Astrocyte of the cerebellum (primary cell): ENCODE results near the gene DPP4.

Source experiments
- DNase-seq: peaks from one replicate; pipeline ENCODE4 v3.0.0-alpha.2; 2011; ENCODE audit warnings: low read depth
- H3K4me3 ChIP-seq: 2 replicates; pipeline ENCODE4 v1.5.1; 2011; ENCODE audit warnings: mild to moderate bottlenecking, low read depth, low read length, moderate library complexity
- CTCF ChIP-seq: IDR thresholded peaks from 2 replicates; pipeline ENCODE4 v1.5.1; 2012; ENCODE audit warnings: low read length, low read depth, moderate library complexity, mild to moderate bottlenecking; ENCODE audit errors: missing control alignments
- in situ Hi-C: cut with HindIII; loops from 2 replicates; pipeline ENCODE4 v1.10.0; 2017; ENCODE audit warnings: low sequenced_read_pairs

DPP4 gene

GRCh38 chr2:162074928-162075688, 1.1 kb upstream of the DPP4 start:
- no peak for TF ChIP-seq CTCF
- in situ Hi-C loops: no loop called here
- no peak for DNase-seq
- H3K4me3 ChIP-seq: no peak overlapping the region

- peak overlapping the region; percentile 49 for H3K4me3 ChIP-seq
- in situ Hi-C loops: no loop called here
- no peak for DNase-seq
- no peak for TF ChIP-seq CTCF
Measured at GRCh38 chr2:162074632-162074895, 549 bp upstream of the DPP4 start.

- DNase-seq: no peak
- peak overlapping the region; percentile 49 for H3K4me3 ChIP-seq
- in situ Hi-C loops: no loop called here
- no peak for TF ChIP-seq CTCF
Measured at GRCh38 chr2:162072976-162073887, 783 bp downstream of the DPP4 start.

- H3K4me3 ChIP-seq: no peak overlapping the region
- no peak for TF ChIP-seq CTCF
- in situ Hi-C loops: no loop called here
- DNase-seq: no peak
Measured at GRCh38 chr2:162072181-162072702, 1.8 kb downstream of the DPP4 start.

- TF ChIP-seq CTCF: no peak
- H3K4me3 ChIP-seq: no peak overlapping the region
- in situ Hi-C loops: no loop called here
- no peak for DNase-seq
Measured at GRCh38 chr2:162071001-162071400, 3.0 kb downstream of the DPP4 start.

GRCh38 chr2:162070228-162070936, 3.6 kb downstream of the DPP4 start:
- DNase-seq: no peak
- no peak overlapping the region for H3K4me3 ChIP-seq
- in situ Hi-C loops: no loop called here
- TF ChIP-seq CTCF: no peak
